ENCODE results near the gene CLDN15.
"Not testable (repeated sequence)": the region's sequence is repeated elsewhere in the genome, so short reads cannot be mapped to it uniquely, and the experiment has no call there.

CLDN15 gene

GRCh38 chr7:101218236-101219125, 19.1 kb downstream of the CLDN15 start:
- no peak for DNase-seq

- peak; percentile 92 to 94 for DNase-seq
These were observed 20.0 kb downstream of the CLDN15 start, which contains the start of the genes PLOD3 and ZNHIT1 for GRCh38 chr7:101217388-101218235. TSS of gene PLOD3 (minus strand) at chr7:101217581. CDS start at chr7:101217274, 307 bp downstream. TSS of gene ZNHIT1 (plus strand) at chr7:101218165. CDS start at chr7:101218196, 31 bp downstream.

GRCh38 chr7:101216860-101217387, 20.7 kb downstream of the CLDN15 start:
- DNase-seq: no peak

DNA sequence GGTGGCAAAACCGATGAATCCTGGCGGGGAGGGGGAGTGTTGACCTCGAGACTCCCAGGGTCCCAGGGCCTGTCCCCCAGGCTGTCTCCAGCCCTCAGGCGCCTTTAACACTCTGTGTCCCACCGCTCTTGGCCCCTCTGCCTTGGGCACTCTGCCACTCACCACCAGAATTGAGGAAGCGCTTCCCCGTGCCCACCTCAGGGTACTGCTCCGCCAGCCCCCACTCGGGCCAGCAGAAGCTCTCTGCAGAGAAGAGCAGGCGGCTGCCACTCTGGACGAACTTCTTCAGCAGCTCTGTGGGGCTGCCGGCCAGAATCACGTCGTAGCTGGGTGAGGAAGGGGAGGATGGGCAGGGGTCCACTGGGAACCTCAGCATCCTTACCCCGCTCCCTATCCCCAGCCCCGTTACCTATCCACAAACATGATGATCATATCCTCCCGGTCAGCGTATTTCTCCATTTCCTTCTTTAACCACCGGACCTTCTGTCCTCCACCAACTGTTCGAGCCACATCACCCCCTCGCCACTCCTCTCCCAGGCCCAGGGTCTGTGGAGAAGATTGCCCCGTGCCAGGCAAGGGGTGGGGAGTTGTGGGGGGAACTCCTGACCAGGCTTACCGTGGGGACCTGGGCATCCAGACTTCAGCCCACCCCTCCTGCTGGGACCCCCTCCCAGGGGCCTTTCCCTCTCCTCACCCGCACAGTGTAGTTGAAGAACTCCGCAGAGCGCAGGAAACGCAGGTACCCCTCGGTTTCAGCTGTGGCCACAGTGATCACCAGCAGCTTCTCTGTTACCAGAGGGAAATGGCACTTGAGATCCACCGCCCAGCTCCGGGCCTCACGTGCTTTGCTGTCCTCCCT, 21.4 kb downstream of the CLDN15 start:
- DNase-seq: no peak

DNA sequence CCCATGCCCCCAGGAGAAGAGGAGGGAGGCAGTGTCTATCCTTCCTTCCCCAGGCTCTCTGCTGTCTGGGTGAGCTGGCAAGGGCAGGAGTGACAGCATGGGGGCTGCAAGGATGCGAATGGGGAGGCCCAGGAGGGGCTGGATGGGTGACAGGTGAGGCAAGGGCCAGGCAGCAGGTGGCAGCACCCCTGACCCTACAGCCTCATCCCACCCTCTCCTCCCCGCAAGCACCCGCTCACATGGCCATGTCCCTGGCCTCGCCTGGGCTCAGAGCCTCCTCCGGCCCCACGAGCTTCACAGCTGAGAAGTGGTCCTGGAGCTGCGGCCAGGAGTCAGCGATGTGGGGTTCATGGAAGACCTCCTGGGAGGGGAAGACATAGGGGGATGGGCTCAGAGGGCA, 25.6 kb downstream of the CLDN15 start:
- DNase-seq: no peak

DNA sequence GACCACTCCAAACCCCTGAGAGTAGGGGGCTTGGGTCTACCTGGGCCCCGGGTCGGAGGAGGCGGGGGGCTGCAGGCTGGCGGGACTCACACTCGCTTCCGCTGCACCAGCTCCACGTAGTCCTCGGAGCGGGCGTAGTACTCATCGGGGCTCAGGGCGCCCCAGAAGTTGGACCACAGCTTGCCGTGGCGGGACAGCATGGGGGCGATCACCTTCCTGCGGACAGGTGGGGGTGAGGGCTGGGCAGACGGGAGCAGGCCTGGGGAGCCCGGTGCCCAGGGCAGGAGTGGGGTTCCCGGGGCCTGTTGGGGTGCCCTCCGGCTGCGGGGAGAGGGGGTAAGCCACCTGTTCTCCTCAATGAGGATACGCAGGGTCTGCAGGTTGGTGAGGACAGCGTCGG, 26.1 kb downstream of the CLDN15 start:
- DNase-seq: no peak

DNA sequence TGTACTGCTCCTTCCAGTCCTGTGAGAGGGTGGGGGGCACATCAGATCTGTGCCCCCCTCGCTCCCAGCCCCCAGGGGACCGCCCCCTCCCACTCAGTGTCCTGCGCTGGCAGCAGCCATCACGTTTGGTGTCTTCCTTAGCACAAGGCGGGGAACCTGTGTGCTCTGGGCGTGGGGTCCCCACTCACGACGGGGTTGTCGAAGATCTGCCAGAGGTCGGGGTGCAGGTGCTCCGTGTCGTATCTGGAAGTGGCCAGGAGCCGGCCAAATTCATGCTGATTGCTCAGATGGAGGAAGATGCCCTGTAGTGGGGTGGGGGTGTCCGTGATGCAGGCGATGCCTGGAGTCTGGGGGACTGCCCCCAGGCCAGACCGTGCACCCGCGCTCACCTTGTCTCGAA, 27.5 kb downstream of the CLDN15 start:
- DNase-seq: no peak

GRCh38 chr7:101208794-101209193, 28.8 kb downstream of the CLDN15 start:
- DNase-seq: no peak

DNA sequence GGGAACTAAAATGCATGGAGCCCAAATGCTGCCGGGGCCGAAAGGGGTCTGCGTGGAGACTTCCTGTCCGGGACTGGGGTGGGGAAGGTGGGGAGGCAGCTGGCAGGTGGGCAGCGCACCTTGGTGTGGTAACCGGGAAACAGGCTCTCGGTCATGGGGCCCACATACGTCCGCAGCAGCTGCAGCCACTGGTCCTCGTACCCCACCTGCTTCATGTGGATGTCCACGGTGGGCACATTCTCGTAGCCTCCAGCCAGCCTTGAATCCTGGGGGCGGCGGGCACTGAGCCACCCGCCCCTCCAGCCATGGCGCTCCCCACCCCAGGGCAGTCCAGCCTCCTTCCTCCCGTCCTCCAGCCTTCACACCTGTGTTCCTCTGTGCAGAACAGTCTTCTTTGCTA, 30.1 kb downstream of the CLDN15 start:
- no peak for DNase-seq

GRCh38 chr7:101206665-101207042, 30.9 kb downstream of the CLDN15 start:
- DNase-seq: no peak

- no peak for DNase-seq
These were observed 31.5 kb downstream of the CLDN15 start for GRCh38 chr7:101205901-101206664.

GRCh38 chr7:101203740-101204738, 33.6 kb downstream of the CLDN15 start:
- DNase-seq: peak in 1 of 2 experiments; percentile 36

GRCh38 chr7:101202603-101202918, 35.0 kb downstream of the CLDN15 start:
- DNase-seq: no peak

DNA sequence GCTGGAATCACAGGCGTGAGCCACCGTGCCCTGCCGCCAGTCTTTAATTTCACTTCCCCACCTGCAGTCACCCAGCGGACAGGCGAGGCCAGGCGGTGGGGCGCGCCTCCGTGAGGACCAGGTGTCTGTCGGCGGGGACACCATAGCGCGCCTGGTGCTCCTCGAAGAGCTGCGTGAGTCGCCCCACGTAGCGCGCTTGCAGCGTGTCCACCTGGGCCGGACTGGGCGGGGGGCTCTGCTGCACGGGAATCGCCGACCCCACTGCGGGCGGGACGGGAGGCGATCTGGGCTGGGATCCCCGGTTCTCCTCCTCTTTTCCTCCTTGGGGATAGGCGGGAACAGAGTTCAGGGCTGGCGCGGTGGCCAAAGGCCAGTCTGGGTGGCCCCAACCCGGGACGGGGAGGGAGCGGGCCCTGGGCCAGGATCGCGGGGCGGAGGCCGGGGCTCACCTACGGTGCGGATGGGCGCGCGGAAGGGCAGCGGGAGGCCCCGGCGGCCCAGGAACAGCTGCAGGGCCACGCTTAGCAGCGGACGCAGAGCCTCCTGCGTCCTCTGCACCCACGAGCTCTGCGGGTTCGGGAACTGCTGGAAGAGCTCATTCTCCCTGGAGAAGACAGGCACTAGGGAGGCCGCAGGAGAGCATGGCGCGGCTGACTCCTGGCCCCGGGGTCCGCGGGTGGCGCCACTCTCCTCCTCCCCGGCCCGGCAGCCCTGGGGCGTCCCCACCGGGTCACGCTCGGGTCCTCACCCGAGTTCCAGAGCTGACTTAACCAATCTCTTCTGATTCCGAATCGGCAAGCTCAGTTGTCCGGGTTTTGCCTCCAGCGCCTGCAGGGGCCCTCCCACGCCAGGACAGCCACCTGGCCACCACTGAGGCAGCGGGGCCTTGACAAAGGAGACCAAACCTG, 35.7 kb downstream of the CLDN15 start:
- DNase-seq: no peak

DNA sequence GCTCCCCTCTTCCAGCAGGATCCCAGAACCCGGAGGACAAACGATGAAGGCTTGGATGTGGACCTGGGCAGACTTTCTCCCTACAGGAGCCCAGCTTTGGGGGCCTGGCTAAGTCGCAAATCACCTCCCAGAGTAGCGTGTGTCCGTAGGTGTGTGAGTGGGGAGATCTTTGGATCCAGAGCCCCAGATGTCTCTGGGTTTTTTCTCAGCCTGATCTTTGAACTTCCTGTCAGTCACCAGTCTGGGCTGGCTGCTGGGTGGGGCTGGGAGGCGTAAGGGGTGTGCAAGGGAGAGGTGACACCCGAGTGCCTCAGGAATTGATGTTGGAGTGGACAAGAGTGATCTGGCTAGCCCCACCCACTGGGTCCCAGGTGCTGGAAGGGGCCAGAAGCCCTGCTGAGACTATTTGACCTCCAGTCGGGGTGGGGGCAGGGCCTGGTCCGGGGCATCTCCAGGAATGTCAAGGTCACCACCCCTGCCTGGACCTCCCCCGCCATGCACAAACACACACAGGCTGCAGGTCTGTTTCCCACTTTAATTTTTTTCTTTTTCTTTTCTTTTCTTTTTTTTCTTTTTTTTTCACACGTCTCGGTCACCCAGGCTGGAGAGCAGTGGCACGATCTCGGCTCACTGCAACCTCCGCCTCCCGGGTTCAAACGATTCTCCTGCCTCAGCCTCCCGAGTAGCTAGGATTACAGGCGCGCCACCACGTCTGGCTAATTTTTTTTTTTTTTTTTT, 36.6 kb downstream of the CLDN15 start, which contains the start of gene MOGAT3:
TSS of gene MOGAT3 (minus strand) at position 175 of the 738 bp plus-strand sequence. CDS start 182 bp downstream, outside the sequence.
- DNase-seq: no peak

DNA sequence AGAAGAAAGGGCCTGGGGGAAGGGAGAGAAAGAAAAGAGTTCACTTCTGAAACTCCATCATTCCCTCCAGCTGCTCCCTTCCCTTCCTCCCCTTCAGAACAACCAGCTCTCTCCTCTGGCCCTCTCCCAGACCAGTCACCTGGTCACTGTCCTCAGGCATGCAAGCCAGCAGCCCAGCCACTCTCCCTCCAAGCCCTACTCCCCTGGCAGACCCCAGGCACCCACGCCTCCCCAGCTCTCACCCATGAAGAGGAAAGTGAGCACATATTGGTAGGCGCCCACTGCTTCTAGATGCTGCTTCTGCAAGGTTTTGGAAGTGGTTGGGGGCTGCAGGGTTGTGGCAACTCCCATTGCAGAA, 37.1 kb downstream of the CLDN15 start:
- DNase-seq: no peak

DNA sequence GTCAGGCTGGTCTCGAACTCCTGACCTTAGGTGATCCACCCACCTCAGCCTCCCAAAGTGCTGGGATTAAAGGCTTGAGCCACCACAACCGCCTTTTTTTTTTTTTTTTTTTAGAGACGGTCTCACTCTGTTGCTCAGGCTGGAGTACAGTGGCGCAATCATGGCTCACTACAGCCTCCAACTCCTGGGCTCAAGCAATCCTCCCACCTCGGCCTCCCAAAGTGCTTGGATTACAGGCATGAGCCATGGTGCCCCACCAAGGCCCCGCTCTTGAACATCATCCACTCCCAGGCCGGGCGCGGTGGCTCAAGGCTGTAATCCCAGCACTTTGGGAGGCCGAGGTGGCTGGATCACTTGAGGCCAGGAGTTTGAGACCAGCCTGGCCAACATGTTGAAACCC, 38.1 kb downstream of the CLDN15 start:
- not testable (repeated sequence) for DNase-seq

GRCh38 chr7:101198476-101198875, 39.1 kb downstream of the CLDN15 start:
- DNase-seq: no peak

GRCh38 chr7:101197991-101198390, 39.6 kb downstream of the CLDN15 start:
- no peak for DNase-seq
